Neural progenitor cell (in vitro differentiated cells): ENCODE results near the gene RABGGTA.

ENCODE experiments used
- EZH2phosphoT487 ChIP-seq: fragments of 200-600 bp; sonication (generic); IDR thresholded peaks from 2 replicates; pipeline ENCODE4 v1.6.1; 2017; ENCODE audit warnings: antibody characterized with exemption
- TF ChIP-seq, protein P1 (sequence below): fragments of 200-600 bp; sonication (generic); IDR thresholded peaks from 2 replicates; pipeline ENCODE4 v1.5.1; 2017; ENCODE audit warnings: antibody characterized with exemption, mild to moderate bottlenecking

DNA sequence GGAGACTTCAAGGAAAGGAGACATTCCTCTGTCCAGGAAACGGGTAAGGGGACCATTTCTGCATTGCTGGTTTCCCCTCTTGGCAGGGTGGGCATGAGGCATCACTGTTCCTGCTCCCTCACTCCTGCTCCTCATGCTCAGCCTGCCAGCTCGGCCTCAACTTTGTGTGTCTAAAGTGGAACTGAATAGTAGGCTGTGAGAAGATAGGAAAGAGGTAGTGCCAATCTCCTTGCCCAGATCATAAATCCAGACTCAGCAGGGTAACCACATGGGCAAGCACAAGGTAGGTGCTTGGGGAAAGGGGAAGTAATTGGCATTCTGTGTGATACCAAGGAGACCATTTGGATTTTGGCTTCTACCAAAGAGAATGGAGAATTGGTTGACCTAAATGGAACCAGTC, 42.5 kb upstream of the RABGGTA start:
- no peak for TF ChIP-seq EZH2phosphoT487
- TF ChIP-seq, protein P1, sequence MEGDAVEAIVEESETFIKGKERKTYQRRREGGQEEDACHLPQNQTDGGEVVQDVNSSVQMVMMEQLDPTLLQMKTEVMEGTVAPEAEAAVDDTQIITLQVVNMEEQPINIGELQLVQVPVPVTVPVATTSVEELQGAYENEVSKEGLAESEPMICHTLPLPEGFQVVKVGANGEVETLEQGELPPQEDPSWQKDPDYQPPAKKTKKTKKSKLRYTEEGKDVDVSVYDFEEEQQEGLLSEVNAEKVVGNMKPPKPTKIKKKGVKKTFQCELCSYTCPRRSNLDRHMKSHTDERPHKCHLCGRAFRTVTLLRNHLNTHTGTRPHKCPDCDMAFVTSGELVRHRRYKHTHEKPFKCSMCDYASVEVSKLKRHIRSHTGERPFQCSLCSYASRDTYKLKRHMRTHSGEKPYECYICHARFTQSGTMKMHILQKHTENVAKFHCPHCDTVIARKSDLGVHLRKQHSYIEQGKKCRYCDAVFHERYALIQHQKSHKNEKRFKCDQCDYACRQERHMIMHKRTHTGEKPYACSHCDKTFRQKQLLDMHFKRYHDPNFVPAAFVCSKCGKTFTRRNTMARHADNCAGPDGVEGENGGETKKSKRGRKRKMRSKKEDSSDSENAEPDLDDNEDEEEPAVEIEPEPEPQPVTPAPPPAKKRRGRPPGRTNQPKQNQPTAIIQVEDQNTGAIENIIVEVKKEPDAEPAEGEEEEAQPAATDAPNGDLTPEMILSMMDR, result no peak
